HepG2 (cell line): ENCODE measurements around the gene SYT11. TPM values are rescaled to one million over a fixed set of nuclear protein-coding genes. Genes with fewer than 3 reads are reported as not detected.

Experiments used
- ATAC-seq: fragments of 200-7000 bp; cut with Tn5 transposase; 3 replicates; pipeline ENCODE4 v1.9.1; 2020; ENCODE audit warnings: mild to moderate bottlenecking, moderate library complexity
- BruUV-seq: library from RNA; stranded (reverse); fragments of 400-500 nt; replicated peaks from 2 replicates; lab custom pipeline; 2021; lab: Mats Ljungman, UMichigan
- CTCF ChIA-PET: fragments of 300-600 bp; formaldehyde crosslinking; extraction: SDS; loops from one replicate; lab custom pipeline; 2021; ENCODE audit warnings: low total read pairs, inconsistent platforms, low intra/inter-chr PET ratio; lab: Yijun Ruan, JAX
- POLR2A ChIA-PET: fragments of 350-600 bp; sonication (Branson Sonifier 250); formaldehyde crosslinking; loops from one replicate; lab custom pipeline; 2020; ENCODE audit warnings: antibody characterized with exemption, inconsistent platforms; lab: Yijun Ruan, JAX
- DNase-seq: peaks from one replicate; pipeline ENCODE4 v3.0.0-alpha.2; 2015; ENCODE audit warnings: low spot score
- FAIRE-seq: peaks from 3 replicates; lab custom pipeline; 2011; peaks lifted over from hg19 to GRCh38; lab: Jason Lieb, UNC
- H2AFZ ChIP-seq: one replicate; pipeline ENCODE4 v1.6.1; 2011; ENCODE audit warnings: low read length, inconsistent platforms
- H3K27ac ChIP-seq: fragments of 300-600 bp; 3 replicates; pipeline ENCODE4 v1.8.0; 2011; ENCODE audit warnings: mixed run types, mild to moderate bottlenecking, mixed read lengths, low read length, inconsistent platforms; ENCODE audit not compliant: insufficient read depth; ENCODE audit errors: extremely low read length
- H3K27me3 ChIP-seq, 2 experiments: fragments of 200-600 bp in 1 of 2; 2 replicates in 1 of 2; 3 replicates in 1 of 2; pipeline versions ENCODE4 v1.6.0 to v1.8.0; 2011; ENCODE audit warnings: low read length in 2 of 2, mild to moderate bottlenecking in 2 of 2, moderate library complexity in 2 of 2, inconsistent platforms in 1 of 2; ENCODE audit not compliant: insufficient read depth in 2 of 2, control insufficient read depth in 1 of 2
- H3K36me3 ChIP-seq, 2 experiments: fragments of 200-600 bp in 1 of 2; replicated peaks in 1 of 2; 2 replicates in 1 of 2; 3 replicates in 1 of 2; pipeline versions ENCODE4 v1.5.1 to v1.8.0; 2011; ENCODE audit warnings: low read length in 2 of 2, inconsistent platforms in 1 of 2; ENCODE audit not compliant: insufficient read depth in 2 of 2, control insufficient read depth in 1 of 2
- H3K4me1 ChIP-seq: 2 replicates; pipeline ENCODE4 v1.5.1; 2012; ENCODE audit warnings: low read length, inconsistent platforms; ENCODE audit not compliant: insufficient read depth
- H3K4me2 ChIP-seq: 2 replicates; pipeline ENCODE4 v1.6.0; 2011; ENCODE audit warnings: low read depth, low read length, inconsistent platforms
- H3K4me3 ChIP-seq, 3 experiments: fragments of 200-600 bp in 1 of 3; sonication (generic), shearing (Covaris generic) in 1 of 3; replicated peaks in 1 of 3; 2 replicates each; pipeline ENCODE4 v1.5.1; 2011 to 2016; ENCODE audit warnings: low read length in 3 of 3, inconsistent platforms in 2 of 3, low read depth in 2 of 3, mild to moderate bottlenecking in 2 of 3, control low read depth in 1 of 3, mixed read lengths in 1 of 3; ENCODE audit not compliant: insufficient read depth in 1 of 3
- H3K79me2 ChIP-seq: one replicate; pipeline ENCODE4 v1.6.1; 2011; ENCODE audit warnings: low read length, inconsistent platforms; ENCODE audit not compliant: insufficient read depth
- H3K9ac ChIP-seq: 2 replicates; pipeline ENCODE4 v1.6.0; 2011; ENCODE audit warnings: mild to moderate bottlenecking, low read depth, low read length, inconsistent platforms; ENCODE audit not compliant: insufficient read depth
- H3K9me3 ChIP-seq: 2 replicates; pipeline ENCODE4 v1.5.1; 2012; ENCODE audit warnings: mild to moderate bottlenecking, low read length
- H4K20me1 ChIP-seq: 2 replicates; pipeline ENCODE4 v1.6.0; 2011; ENCODE audit warnings: inconsistent platforms, mild to moderate bottlenecking, low read length, moderate library complexity; ENCODE audit not compliant: insufficient read depth
- ATF7 ChIP-seq, 2 experiments: fragments of 450-650 bp in 1 of 2; sonication (generic) in 1 of 2; formaldehyde crosslinking in 1 of 2; IDR thresholded peaks; 2 replicates each; pipeline versions ENCODE4 v1.4.0 to v1.6.1; 2016 to 2020; ENCODE audit warnings: antibody characterized with exemption in 1 of 2, mild to moderate bottlenecking in 1 of 2, missing genetic modification reagents in 1 of 2
- HNF1B ChIP-seq: sonication (generic); formaldehyde crosslinking; IDR thresholded peaks from 2 replicates; pipeline ENCODE4 v1.5.1; 2020; ENCODE audit warnings: mild to moderate bottlenecking, moderate library complexity, missing genetic modification reagents
- MEIS1 ChIP-seq: sonication (generic); formaldehyde crosslinking; IDR thresholded peaks from 2 replicates; pipeline ENCODE4 v1.9.0; 2021; ENCODE audit warnings: mild to moderate bottlenecking, missing genetic modification reagents, moderate library complexity, borderline replicate concordance
- SAP130 ChIP-seq: IDR thresholded peaks from 2 replicates; pipeline ENCODE4 v1.6.1; 2016; ENCODE audit warnings: low read depth
- SOX6 ChIP-seq, 2 experiments: fragments of 450-650 bp in 1 of 2; sonication (generic) in 1 of 2; formaldehyde crosslinking in 1 of 2; IDR thresholded peaks; 2 replicates each; pipeline versions ENCODE4 v1.4.0 to v1.6.1; 2017 to 2020; ENCODE audit warnings: antibody characterized with exemption in 1 of 2, mild to moderate bottlenecking in 1 of 2, missing genetic modification reagents in 1 of 2
- ZNF232 ChIP-seq: sonication (generic); formaldehyde crosslinking; IDR thresholded peaks from 2 replicates; pipeline ENCODE4 v1.4.0; 2020; ENCODE audit warnings: missing genetic modification reagents, borderline replicate concordance
- ZNF281 ChIP-seq: sonication (generic); formaldehyde crosslinking; IDR thresholded peaks from 2 replicates; pipeline ENCODE4 v1.4.0; 2020; ENCODE audit warnings: missing genetic modification reagents, borderline replicate concordance
- ZNF770 ChIP-seq: sonication (generic); formaldehyde crosslinking; IDR thresholded peaks from 2 replicates; pipeline ENCODE4 v1.5.0; 2020; ENCODE audit warnings: mild to moderate bottlenecking, missing genetic modification reagents
- WGBS: methylation state at CpG from one replicate; pipeline ENCODE4 v1.1.6; 2017; ENCODE audit warnings: low lambda C conversion rate; 5-methylcytosine and 5-hydroxymethylcytosine counted together
- in situ Hi-C: cut with HindIII; loops from 2 replicates; pipeline ENCODE4 v1.10.0; 2017; ENCODE audit warnings: low pct_unique_long_range_greater_than_20kb; ENCODE audit not compliant: extremely low pct_ligation_motif_present
- intact Hi-C: fragments of 100-400 bp; cut with micrococcal nuclease; formaldehyde crosslinking; loops from one replicate; pipeline ENCODE4 v1.10.0; 2022; ENCODE audit not compliant: unreplicated experiment
- polyA plus RNA-seq, 8 experiments: library from polyadenylated mRNA; depleted of rRNA in 3 of 8; stranded (reverse) in 7 of 8; unstranded in 1 of 8; fragments of >200 nt; fragmentation: Illumina TruSeq in 4 of 8; extraction: Trizol in 4 of 8; gene quantifications; 2 replicates each; pipeline versions ENCODE4 v1.2.1 to v1.2.3, GENCODE V29; 2011 to 2016; ENCODE audit warnings: low read depth in 4 of 8, missing spikeins in 1 of 8, mixed read lengths in 1 of 8; ENCODE audit not compliant: insufficient read depth in 1 of 8
- total RNA-seq, 5 experiments: library from RNA; depleted of rRNA; stranded (reverse); fragments of >200 nt; fragmentation: Illumina TruSeq; extraction: Trizol; gene quantifications; 2 replicates each; pipeline ENCODE4 v1.2.3, GENCODE V29; 2016; ENCODE audit warnings: low read depth in 1 of 5
- TF ChIP-seq, protein P1 (sequence below): sonication (generic); formaldehyde crosslinking; IDR thresholded peaks from 2 replicates; pipeline ENCODE4 v1.5.1; 2020; ENCODE audit warnings: mild to moderate bottlenecking, missing genetic modification reagents, moderate library complexity

SYT11 gene
- total and polyA plus RNA-seq, 2 of the 13 experiments (the other 11 are each of a cell fraction or from before 2014, with no cell fraction given): 0.22 to 0.59 TPM

DNA sequence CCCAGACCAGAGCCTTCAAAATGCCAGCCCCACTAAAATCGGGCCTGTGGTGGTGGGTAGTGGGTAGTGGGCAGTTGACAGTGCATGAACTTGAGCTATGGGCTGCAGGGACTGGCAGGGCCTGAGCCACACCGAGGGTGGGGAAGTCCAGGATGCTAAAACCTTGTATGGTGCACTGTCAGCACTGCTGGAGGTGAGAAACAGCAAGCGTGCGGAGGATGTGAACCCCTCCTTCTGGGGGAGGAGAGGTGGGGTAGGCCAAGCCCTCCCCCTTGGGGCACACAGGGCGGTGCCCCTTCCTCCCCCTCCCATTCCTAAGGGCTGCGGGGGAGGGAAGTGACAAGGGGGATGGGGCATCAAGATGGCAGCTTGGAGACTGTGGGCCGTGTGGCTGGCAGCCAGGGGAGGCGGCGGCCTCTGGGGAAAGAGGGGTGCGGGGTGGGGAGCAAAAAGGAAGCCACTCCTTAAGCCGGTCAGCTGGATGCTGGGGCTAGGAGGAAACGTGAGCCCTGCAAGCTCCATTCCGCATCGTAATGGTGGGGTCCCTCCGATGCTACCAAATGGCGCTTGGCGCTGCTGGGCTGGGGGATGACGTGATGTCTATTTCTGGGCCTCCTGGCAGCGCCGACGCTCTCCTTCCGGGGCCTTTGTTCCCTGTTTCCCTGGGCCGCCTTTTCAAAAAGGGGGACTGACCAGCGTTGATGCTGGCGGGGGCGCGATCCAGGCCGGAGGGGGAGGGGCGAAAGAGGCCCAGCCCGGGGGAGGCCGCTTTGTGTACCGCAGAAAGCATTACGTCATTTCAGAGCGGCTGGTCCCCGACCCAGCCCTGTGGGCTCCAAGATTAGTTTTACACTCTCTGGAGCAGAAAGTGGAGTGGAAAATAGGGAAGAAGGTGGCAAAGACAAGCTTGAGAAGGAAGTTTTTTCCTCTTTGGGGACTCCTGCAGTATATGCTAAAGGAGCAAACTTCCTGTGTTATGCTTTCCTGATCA, 809 bp downstream of the SYT11 start:
- Histone ChIP-seq H3K36me3 (no peaks in the 10 kb centered on the region), H3K4me2 (peak overlapping the region; percentile 65), H3K27ac (no peak overlapping the region), H2AFZ (peak overlapping the region; percentile 80), H3K9me3 (no peaks in the 10 kb centered on the region), H3K27me3 (no peaks in the 10 kb centered on the region), H3K4me3 (peak overlapping the region; percentile 25 to 61 (median 38); a peak in 5 of 6 replicates), H3K9ac (peak overlapping the region; percentile 55; the same call in 1 of the 2 replicates), H4K20me1 (no peaks in the 10 kb centered on the region), H3K79me2 (peaks cover 15% of the 10 kb centered on the region), H3K4me1 (peaks cover 22% of the 10 kb centered on the region)
- in situ Hi-C loops: no loop called here
- WGBS: 23% methylated on average over 23 of the region's 35 CpGs
- no peak for FAIRE-seq
- intact Hi-C loops: no loop called here
- ChIA-PET CTCF (no interaction called here), POLR2A (interaction anchor here (1.0 to 2.0 kb wide), 8 partner anchors 8 to 270 kb away, joined by 3 to 11 read pairs (median 4); partner anchors contain the start of gene RXFP4)
- no TSS peak for BruUV-seq
- peak; percentile 4; the same call in 2 of the 3 replicates for ATAC-seq
- DNase-seq: peak; percentile 18
- TF ChIP-seq ZNF281 (peak; percentile 63; the same call in 1 of the 2 replicates), ZNF232 (CRISPR knock-in tag) (no peak), HNF1B (CRISPR knock-in tag) (0 out of 2 replicates have a peak, but pooled peaks have one; percentile 24), ATF7 (IDR thresholded peaks at IDR 0.05) (peak; percentile 97), ATF7 (CRISPR knock-in tag; IDR thresholded peaks at IDR 0.05) (peak; percentile 80), ZNF770 (peak; percentile 56), MEIS1 (CRISPR knock-in tag) (no peak), SAP130 (peak; percentile 31; the same call in 1 of the 2 replicates), SOX6 (IDR thresholded peaks at IDR 0.05) (no peak), SOX6 (CRISPR knock-in tag; IDR thresholded peaks at IDR 0.05) (peak; percentile 18; the same call in 1 of the 2 replicates)
- TF ChIP-seq, protein P1, sequence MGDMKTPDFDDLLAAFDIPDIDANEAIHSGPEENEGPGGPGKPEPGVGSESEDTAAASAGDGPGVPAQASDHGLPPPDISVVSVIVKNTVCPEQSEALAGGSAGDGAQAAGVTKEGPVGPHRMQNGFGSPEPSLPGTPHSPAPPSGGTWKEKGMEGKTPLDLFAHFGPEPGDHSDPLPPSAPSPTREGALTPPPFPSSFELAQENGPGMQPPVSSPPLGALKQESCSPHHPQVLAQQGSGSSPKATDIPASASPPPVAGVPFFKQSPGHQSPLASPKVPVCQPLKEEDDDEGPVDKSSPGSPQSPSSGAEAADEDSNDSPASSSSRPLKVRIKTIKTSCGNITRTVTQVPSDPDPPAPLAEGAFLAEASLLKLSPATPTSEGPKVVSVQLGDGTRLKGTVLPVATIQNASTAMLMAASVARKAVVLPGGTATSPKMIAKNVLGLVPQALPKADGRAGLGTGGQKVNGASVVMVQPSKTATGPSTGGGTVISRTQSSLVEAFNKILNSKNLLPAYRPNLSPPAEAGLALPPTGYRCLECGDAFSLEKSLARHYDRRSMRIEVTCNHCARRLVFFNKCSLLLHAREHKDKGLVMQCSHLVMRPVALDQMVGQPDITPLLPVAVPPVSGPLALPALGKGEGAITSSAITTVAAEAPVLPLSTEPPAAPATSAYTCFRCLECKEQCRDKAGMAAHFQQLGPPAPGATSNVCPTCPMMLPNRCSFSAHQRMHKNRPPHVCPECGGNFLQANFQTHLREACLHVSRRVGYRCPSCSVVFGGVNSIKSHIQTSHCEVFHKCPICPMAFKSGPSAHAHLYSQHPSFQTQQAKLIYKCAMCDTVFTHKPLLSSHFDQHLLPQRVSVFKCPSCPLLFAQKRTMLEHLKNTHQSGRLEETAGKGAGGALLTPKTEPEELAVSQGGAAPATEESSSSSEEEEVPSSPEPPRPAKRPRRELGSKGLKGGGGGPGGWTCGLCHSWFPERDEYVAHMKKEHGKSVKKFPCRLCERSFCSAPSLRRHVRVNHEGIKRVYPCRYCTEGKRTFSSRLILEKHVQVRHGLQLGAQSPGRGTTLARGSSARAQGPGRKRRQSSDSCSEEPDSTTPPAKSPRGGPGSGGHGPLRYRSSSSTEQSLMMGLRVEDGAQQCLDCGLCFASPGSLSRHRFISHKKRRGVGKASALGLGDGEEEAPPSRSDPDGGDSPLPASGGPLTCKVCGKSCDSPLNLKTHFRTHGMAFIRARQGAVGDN (CRISPR knock-in tag): peak; percentile 38
